ENCODE measurements around the gene CLCF1. TPM values are rescaled to one million over a fixed set of nuclear protein-coding genes. Genes with fewer than 3 reads are reported as not detected.
A peak's percentile ranks its signal among the peaks of the same experiment; 100 is the strongest.

Gene CLCF1
- total RNA-seq, 3 donors from 2014 or later (not counting 1 experiment from before 2014, with no cell fraction given), result 9.8 to 13.4 (median 10.3) TPM

- Mint-ChIP-seq H3K4me1 (peaks cover 25 to 36% of the 10 kb centered on the region in 2 donors), H3K9me3 (no peaks in the 10 kb centered on the region), H3K27ac (no peak overlapping the region), H3K36me3 (no peaks in the 10 kb centered on the region), H3K27me3 (ENCODE audit: low read depth in 2 of 2) (no peaks in the 10 kb centered on the region), H3K4me3 (peak overlapping the region; percentile 37)
- intact Hi-C loops (cut with micrococcal nuclease), result no loop called here
- no peaks in the 10 kb centered on the region for H3K9me3 ChIP-seq (ENCODE audit: control insufficient read depth, insufficient read depth, low read length)
- WGBS (ENCODE audit: insufficient coverage), result 68% methylated on average over 13 of the region's 15 CpGs
- peaks cover 35% of the 10 kb centered on the region for H3K4me1 ChIP-seq (ENCODE audit: control insufficient read depth, insufficient read depth, low read length)
- H3K36me3 ChIP-seq (ENCODE audit: control insufficient read depth, insufficient read depth, low read length), result no peaks in the 10 kb centered on the region
- ATAC-seq, result no peak
- no peak for TF ChIP-seq CTCF (IDR thresholded peaks at IDR 0.05)
- H3K27me3 ChIP-seq (ENCODE audit: control insufficient read depth, insufficient read depth, low read length), result peaks cover 3% of the 10 kb centered on the region
- H3K27ac ChIP-seq (ENCODE audit: low read length), result no peak overlapping the region
- DNase-seq, result no peak
- H3K4me3 ChIP-seq (ENCODE audit: low read length), result no peak overlapping the region
Measured at GRCh38 chr11:67375320-67376055, 2.1 kb upstream of the CLCF1 start.

GRCh38 chr11:67374571-67375281, 1.3 kb upstream of the CLCF1 start:
- H3K27ac Mint-ChIP-seq, result peak overlapping the region in 1 of 2 donors; percentile 89
- intact Hi-C loops (cut with micrococcal nuclease), result loop anchor here (5.0 kb wide), 2 partner anchors 87 to 107 kb away; partner anchors contain the start of genes ANKRD13D and GRK2
- ATAC-seq, result no peak
- H3K27me3 ChIP-seq (ENCODE audit: control insufficient read depth, insufficient read depth, low read length), result peaks cover 3% of the 10 kb centered on the region
- no peaks in the 10 kb centered on the region for H3K27me3 Mint-ChIP-seq (ENCODE audit: low read depth in 2 of 2)
- no peak for TF ChIP-seq CTCF (IDR thresholded peaks at IDR 0.05)
- 43% methylated on average over 5 of the region's 9 CpGs for WGBS (ENCODE audit: insufficient coverage)
- peak overlapping the region; percentile 17 for H3K4me3 Mint-ChIP-seq
- peaks cover 28 to 40% of the 10 kb centered on the region in 2 donors for H3K4me1 Mint-ChIP-seq
- no peaks in the 10 kb centered on the region for H3K36me3 Mint-ChIP-seq
- peak overlapping the region; percentile 43 for H3K27ac ChIP-seq (ENCODE audit: low read length)
- H3K9me3 ChIP-seq (ENCODE audit: control insufficient read depth, insufficient read depth, low read length), result no peaks in the 10 kb centered on the region
- H3K36me3 ChIP-seq (ENCODE audit: control insufficient read depth, insufficient read depth, low read length), result no peaks in the 10 kb centered on the region
- no peaks in the 10 kb centered on the region for H3K9me3 Mint-ChIP-seq
- H3K4me3 ChIP-seq (ENCODE audit: low read length), result no peak overlapping the region
- no peak for DNase-seq
- H3K4me1 ChIP-seq (ENCODE audit: control insufficient read depth, insufficient read depth, low read length), result peaks cover 41% of the 10 kb centered on the region

- no peaks in the 10 kb centered on the region for H3K27me3 Mint-ChIP-seq (ENCODE audit: low read depth in 2 of 2)
- Histone ChIP-seq H3K27me3 (ENCODE audit: control insufficient read depth, insufficient read depth, low read length) (peaks cover 3% of the 10 kb centered on the region), H3K36me3 (ENCODE audit: control insufficient read depth, insufficient read depth, low read length) (no peaks in the 10 kb centered on the region), H3K9me3 (ENCODE audit: control insufficient read depth, insufficient read depth, low read length) (no peaks in the 10 kb centered on the region), H3K27ac (ENCODE audit: low read length) (peak overlapping the region; percentile 43), H3K4me3 (ENCODE audit: low read length) (peak overlapping the region; percentile 41), H3K4me1 (ENCODE audit: control insufficient read depth, insufficient read depth, low read length) (peaks cover 50% of the 10 kb centered on the region)
- peaks cover 36 to 46% of the 10 kb centered on the region in 2 donors for H3K4me1 Mint-ChIP-seq
- intact Hi-C loops (cut with micrococcal nuclease), result loop anchor here (5.0 kb wide), 2 partner anchors 87 to 107 kb away; partner anchors contain the start of genes ANKRD13D and GRK2
- DNase-seq (peak; percentile 68 to 91), ATAC-seq (peak; percentile 76 to 83 (median 76))
- TF ChIP-seq CTCF (IDR thresholded peaks at IDR 0.05), result peak; percentile 35
- H3K36me3 Mint-ChIP-seq, result no peaks in the 10 kb centered on the region
- peak overlapping the region; percentile 97 for H3K4me3 Mint-ChIP-seq
- WGBS (ENCODE audit: insufficient coverage), result 7% methylated on average over 34 of the region's 40 CpGs
- H3K27ac Mint-ChIP-seq, result peak overlapping the region; percentile 88 to 89
- H3K9me3 Mint-ChIP-seq, result no peaks in the 10 kb centered on the region
Measured at GRCh38 chr11:67373648-67374570, 511 bp upstream of the CLCF1 start.

Measured in natural killer cell (primary cell).